Cerebellar cortex (tissue), 1 donor: ENCODE measurements around the gene FBH1.
"Not testable (repeated sequence)": the region's sequence is repeated elsewhere in the genome, so short reads cannot be mapped to it uniquely, and the experiment has no call there.

ENCODE experiments used
- DNase-seq: peaks from one replicate; pipeline ENCODE4 v3.0.0-alpha.2; 2015; ENCODE audit warnings: low spot score

FBH1 gene

DNA sequence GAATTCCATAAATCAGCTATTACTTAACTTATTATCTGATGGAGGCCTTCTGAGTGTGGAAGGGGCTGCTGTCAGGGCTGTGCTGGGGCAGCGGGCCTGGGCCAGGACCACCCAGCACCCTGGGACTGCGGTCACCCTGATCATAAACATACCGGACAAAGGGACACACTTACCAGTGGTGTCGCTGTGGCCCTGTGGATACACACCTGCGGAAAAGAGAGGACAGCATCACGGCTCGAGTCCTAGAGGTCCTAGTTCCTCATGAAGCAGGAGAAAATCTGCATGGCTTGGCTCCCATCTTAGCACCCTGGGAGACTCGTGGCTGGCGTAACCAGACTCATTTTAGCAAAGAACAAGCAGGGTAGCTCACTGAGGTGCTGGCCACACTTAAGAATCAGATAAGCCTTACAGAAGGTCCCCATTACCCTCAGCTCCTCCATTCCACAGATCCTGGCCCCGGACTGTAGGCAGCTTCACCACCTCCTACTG, 69.6 kb downstream of the FBH1 start:
- no peak for DNase-seq

DNA sequence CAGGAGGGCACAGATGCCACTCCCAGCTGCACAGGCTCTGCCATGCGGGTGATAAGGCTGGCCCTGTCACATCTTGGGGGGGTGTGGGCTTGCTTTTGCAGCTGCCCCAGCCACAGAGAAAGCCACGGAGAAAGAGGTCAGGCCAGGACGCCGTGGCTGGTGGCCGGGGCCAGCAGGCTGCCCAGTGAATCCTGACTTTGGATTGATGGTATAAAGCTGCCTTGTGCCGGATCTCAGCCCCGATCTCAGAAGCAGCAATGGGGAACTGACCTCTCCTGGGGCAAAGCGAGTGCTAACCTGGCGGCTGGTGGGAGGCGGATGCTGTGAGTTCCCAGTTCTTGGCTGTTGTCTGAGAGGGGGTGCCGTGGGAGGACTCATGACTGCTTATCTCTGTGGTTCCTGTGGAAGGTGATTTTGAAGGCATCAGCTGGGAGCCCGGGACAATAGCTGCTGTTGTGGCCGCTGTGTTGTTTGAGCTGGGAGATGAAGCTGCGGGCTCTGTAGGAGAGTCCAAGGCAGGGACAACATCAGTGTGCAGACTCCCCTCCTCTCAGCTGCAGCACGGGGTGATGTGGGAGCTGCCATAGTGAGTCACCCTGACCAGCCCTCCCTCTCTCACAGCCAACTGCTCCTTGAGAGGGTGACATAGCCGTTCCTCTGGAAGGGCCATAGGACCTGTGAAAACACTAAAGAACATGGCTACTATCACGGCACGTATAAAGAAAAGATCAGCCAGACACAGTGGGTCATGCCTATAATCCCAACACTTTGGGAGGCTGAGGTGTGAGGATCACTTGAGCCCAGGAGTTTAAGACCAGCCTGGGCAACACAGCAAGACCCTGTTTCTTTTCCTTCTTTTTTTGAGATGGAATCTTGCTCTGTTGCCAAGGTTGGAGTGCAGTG, 70.3 kb downstream of the FBH1 start:
- no peak for DNase-seq

- not testable (repeated sequence) for DNase-seq
Measured at GRCh38 chr10:5960973-5961275, 70.9 kb downstream of the FBH1 start.

GRCh38 chr10:5961405-5962100, 71.5 kb downstream of the FBH1 start:
- no peak for DNase-seq

- DNase-seq = not testable (repeated sequence)
Measured at GRCh38 chr10:5962358-5962940, 72.4 kb downstream of the FBH1 start.

GRCh38 chr10:5963071-5963470, 73.0 kb downstream of the FBH1 start:
- DNase-seq = no peak

DNA sequence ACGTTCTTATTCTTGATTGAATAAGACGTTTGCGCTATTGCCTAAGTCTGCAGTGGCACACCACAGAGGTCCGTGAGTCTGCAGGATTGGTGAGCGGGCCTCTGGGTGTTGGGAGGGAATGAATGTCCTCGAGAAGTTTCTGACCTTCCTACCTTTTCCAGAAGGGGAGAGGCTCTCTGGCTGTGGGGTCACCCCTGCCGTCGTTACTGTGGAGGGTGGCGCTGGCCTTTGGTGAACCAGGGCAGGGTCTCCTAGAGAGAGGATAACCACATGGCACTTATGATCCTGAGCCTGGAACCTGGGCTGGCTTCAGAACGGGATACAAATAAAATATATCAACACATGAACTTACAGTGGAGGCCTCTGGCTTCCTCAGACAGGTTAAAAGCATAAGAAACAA, 73.5 kb downstream of the FBH1 start:
- no peak for DNase-seq

DNA sequence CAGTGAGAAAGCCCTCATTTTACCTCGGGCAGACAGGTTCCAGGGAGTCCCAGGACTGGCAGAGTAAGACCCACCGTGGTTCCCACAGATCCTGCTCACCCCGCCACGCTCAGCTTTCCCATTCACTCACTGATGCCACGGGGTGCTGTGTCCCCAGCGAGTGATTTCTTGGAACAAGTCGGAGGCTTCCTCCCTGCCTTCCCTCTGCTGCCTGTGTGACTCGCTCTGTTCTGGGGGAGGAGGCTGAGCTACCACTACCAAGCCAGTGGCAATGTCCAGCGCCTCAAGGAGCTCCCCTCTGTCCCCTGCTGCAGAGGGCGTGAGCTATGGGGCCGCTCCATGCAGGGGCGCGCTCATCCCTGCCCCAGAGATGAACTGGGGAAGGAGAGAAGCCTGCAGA, 74.7 kb downstream of the FBH1 start:
- DNase-seq = no peak

- no peak for DNase-seq
Measured at GRCh38 chr10:5965266-5965665, 75.2 kb downstream of the FBH1 start.

GRCh38 chr10:5968037-5968680, 78.1 kb downstream of the FBH1 start:
- no peak for DNase-seq

DNA sequence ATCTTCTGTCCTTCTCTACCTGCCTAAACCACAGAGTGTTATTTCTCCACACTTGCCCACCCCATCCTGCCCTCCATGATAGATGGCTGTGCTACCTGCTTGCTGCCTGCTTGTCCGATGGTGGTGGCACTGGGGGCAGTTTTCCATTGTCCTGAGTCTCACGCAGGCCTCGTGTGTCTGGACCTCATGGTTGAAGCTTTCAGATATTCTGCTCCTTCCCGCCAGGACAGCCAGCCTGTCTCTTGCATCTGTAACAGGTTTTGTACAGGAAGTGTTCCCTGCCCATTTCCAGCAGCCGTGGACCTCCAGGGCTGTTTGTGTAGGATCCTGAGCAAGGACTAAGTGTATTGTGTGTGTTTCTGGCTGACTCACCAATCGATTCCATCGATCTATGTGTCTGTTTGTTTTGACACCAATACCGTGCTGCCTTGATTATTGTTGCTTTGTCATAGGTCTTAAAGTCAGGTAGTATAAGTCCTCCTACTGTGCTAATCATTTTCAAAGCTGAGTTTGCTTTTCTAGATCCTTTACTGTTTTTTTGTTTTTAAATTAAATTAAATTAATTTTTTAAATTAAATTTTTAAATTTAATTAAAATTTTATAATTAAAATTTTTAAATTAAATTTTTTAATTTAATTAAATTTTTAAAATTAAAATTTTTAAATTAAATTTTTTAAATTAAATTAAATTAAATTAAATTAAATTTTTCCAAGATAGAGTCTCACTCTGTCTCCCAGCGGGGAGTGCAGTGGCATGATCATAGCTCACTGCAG, 78.8 kb downstream of the FBH1 start:
- no peak for DNase-seq

DNA sequence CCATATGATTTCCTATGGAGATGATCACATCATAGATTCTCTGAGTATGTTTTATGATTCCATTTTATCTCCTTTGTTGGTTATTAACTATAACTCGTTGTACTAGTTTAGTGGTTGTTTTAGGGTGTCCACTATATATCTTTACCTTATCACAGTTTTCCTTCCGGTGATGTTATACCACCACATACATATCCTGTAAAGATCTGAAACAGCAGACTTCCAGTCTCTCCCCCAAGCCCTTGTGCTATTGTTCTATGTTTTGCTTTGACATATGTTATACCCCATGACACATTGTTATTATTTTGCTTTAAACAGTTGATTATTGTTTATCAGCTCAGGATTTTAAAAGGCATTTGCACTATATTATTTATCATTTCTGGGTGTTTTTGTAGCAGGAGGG, 80.0 kb downstream of the FBH1 start:
- no peak for DNase-seq

- DNase-seq = no peak
Measured at GRCh38 chr10:5970527-5970926, 80.5 kb downstream of the FBH1 start.

GRCh38 chr10:5971315-5971832, 81.3 kb downstream of the FBH1 start:
- DNase-seq = no peak

DNA sequence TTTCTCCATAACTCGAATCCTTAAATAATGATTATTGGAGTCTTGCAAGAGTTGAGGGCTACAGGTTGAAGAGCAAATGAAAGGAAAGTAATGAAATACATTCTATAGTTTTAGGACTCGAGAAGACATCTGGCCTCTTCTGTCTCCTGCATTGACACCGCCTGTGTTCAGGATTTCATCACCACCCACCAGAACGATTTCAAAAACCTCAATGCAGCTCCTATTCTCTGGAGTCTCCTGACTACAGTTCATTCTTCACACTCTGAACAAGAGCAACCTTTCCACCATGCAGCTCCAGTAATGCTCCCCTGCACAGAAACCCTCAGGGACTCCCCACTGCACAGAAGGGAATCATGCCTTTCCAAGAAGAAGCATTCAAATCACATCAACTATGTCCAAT, 81.8 kb downstream of the FBH1 start:
- no peak for DNase-seq

GRCh38 chr10:5973069-5973468, 83.0 kb downstream of the FBH1 start:
- no peak for DNase-seq

GRCh38 chr10:5975641-5976473, 85.8 kb downstream of the FBH1 start:
- no peak for DNase-seq

DNA sequence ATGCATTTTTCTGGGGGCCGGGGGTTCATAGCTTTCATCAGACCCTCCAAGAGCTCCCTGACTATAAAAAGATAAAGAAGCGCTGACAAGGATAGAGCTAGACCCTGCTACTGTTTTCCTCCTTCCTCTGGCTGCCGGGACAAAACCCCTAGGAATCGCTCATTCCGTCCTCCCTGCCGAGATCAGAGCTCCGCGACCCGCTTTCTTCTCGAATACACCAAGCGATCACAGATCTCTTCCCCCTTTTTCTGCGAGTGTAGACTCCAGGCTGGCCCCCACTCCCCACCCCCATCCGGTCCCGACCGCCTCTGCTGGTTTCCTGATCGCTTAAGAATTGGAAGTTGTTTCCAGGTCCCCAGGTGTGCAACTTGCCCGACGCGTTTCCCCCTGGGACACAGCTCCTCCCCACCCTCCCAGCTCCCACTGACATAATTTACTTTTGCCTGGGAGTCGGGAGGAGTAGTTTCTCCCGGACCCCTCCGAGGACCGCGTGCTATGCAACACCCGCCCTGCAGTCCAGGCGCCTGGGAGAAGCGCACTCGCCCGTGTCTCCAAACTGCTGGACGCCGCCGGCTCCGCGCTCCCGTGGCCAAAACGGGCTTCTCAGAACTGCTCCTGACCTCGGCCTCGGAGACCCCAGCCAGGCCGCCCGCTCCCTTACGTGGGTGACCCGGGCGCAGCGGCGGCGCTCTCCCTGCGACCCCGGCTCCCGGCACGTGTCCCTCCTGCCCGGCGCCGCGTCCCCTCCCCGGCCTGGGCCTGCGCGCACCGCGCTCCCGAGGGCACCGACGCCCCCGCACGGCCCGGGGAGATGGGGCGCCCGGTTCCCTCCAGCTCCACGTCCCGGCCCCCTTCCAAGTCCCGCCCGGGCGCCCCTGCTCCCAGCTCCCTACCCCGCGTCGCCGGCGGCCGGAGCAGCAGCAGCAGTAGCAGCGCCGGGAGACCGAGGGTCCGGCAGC, 86.7 kb downstream of the FBH1 start:
- no peak for DNase-seq

- no peak for DNase-seq
Measured at GRCh38 chr10:5977471-5978229, 87.6 kb downstream of the FBH1 start, which contains the start of gene IL15RA. Gene IL15RA (minus strand): TSS chr10:5977543. CDS start chr10:5977492, 51 bp downstream.
